ENCODE measurements around the gene FOXN3.

- TF ChIP-seq CTCF (IDR thresholded peaks at IDR 0.05) (no peak), POLR2A (IDR thresholded peaks at IDR 0.05) (no peak)
Measured at GRCh38 chr14:89185919-89186855, 230.8 kb downstream of the FOXN3 start.

Data from lower leg skin (tissue), 3 donors.